NCI-H1436 (cell line): ENCODE measurements around the gene THUMPD1.
A peak's percentile ranks its signal among the peaks of the same experiment; 100 is the strongest.
"Not testable (repeated sequence)": the region's sequence is repeated elsewhere in the genome, so short reads cannot be mapped to it uniquely, and the experiment has no call there.

ENCODE experiments used
- DNase-seq: peaks from one replicate; lab custom pipeline; 2025; lab: John Stamatoyannopoulos, UW

The THUMPD1 gene

GRCh38 chr16:20741554-20742285 lies at the start of gene THUMPD1:
THUMPD1 (minus strand) TSS chr16:20741818; CDS start chr16:20741739, 79 bp downstream.
- DNase-seq = peak; percentile 92

- no peak for DNase-seq
Observed at GRCh38 chr16:20789130-20789529, 47.5 kb upstream of the THUMPD1 start.

- no peak for DNase-seq
Observed at GRCh38 chr16:20784204-20784603, 42.6 kb upstream of the THUMPD1 start.

GRCh38 chr16:20782470-20782869 lies 40.9 kb upstream of the THUMPD1 start:
- DNase-seq = no peak

GRCh38 chr16:20781697-20782096 lies 40.1 kb upstream of the THUMPD1 start:
- no peak for DNase-seq

- DNase-seq = peak; percentile 20
Observed at GRCh38 chr16:20774703-20775362, 33.2 kb upstream of the THUMPD1 start.

GRCh38 chr16:20773679-20774078 lies 32.1 kb upstream of the THUMPD1 start:
- no peak for DNase-seq

- DNase-seq = no peak
Observed at GRCh38 chr16:20768818-20769217, 27.2 kb upstream of the THUMPD1 start.

GRCh38 chr16:20768121-20768520 lies 26.5 kb upstream of the THUMPD1 start:
- no peak for DNase-seq

- no peak for DNase-seq
Observed at GRCh38 chr16:20767577-20767976, 26.0 kb upstream of the THUMPD1 start.

GRCh38 chr16:20766294-20766693 lies 24.7 kb upstream of the THUMPD1 start:
- no peak for DNase-seq

GRCh38 chr16:20765732-20766131 lies 24.1 kb upstream of the THUMPD1 start:
- no peak for DNase-seq

- not testable (repeated sequence) for DNase-seq
Observed at GRCh38 chr16:20764448-20764847, 22.8 kb upstream of the THUMPD1 start.

GRCh38 chr16:20763461-20764232 lies 22.0 kb upstream of the THUMPD1 start, which contains the start of gene ACSM3:
ACSM3 (plus strand) TSS chr16:20764014; CDS start chr16:20770035, 6,021 bp downstream.
- no peak for DNase-seq

- no peak for DNase-seq
Observed at GRCh38 chr16:20762404-20763123, 20.9 kb upstream of the THUMPD1 start.

- no peak for DNase-seq
Observed at GRCh38 chr16:20761175-20761574, 19.6 kb upstream of the THUMPD1 start.

GRCh38 chr16:20760346-20760745 lies 18.7 kb upstream of the THUMPD1 start:
- no peak for DNase-seq

- not testable (repeated sequence) for DNase-seq
Observed at GRCh38 chr16:20755799-20756198, 14.2 kb upstream of the THUMPD1 start.

- no peak for DNase-seq
Observed at GRCh38 chr16:20755238-20755637, 13.6 kb upstream of the THUMPD1 start.

GRCh38 chr16:20753727-20754126 lies 12.1 kb upstream of the THUMPD1 start:
- no peak for DNase-seq

GRCh38 chr16:20750558-20750957 lies 8.9 kb upstream of the THUMPD1 start:
- no peak for DNase-seq

- no peak for DNase-seq
Observed at GRCh38 chr16:20749474-20749873, 7.9 kb upstream of the THUMPD1 start.
